Measurements from ENCODE around the gene FOXK2.

FOXK2 gene

GRCh38 chr17:82605939-82606600 is 86.5 kb downstream of the FOXK2 start:
- no peak for TF ChIP-seq CTCF (IDR thresholded peaks at IDR 0.05)

- TF ChIP-seq CTCF (IDR thresholded peaks at IDR 0.05): no peak
Measured at GRCh38 chr17:82608816-82609215, 89.3 kb downstream of the FOXK2 start.

- no peak for TF ChIP-seq CTCF (IDR thresholded peaks at IDR 0.05)
Measured at GRCh38 chr17:82609655-82610054, 90.1 kb downstream of the FOXK2 start.

- no peak for TF ChIP-seq CTCF (IDR thresholded peaks at IDR 0.05)
Measured at GRCh38 chr17:82611140-82612058, 91.9 kb downstream of the FOXK2 start.

- no peak for TF ChIP-seq CTCF (IDR thresholded peaks at IDR 0.05)
Measured at GRCh38 chr17:82613283-82614094, 94.0 kb downstream of the FOXK2 start.

GRCh38 chr17:82614095-82614631 is 94.6 kb downstream of the FOXK2 start:
- no peak for TF ChIP-seq CTCF (IDR thresholded peaks at IDR 0.05)

Data from LNCAP (cell line).